ENCODE measurements around the gene NAMPT. TPM values are rescaled to one million over a fixed set of nuclear protein-coding genes. Genes with fewer than 3 reads are reported as not detected.

NAMPT gene
- total RNA-seq, 1 experiment from 2014 or later, result 80.8 TPM

DNA sequence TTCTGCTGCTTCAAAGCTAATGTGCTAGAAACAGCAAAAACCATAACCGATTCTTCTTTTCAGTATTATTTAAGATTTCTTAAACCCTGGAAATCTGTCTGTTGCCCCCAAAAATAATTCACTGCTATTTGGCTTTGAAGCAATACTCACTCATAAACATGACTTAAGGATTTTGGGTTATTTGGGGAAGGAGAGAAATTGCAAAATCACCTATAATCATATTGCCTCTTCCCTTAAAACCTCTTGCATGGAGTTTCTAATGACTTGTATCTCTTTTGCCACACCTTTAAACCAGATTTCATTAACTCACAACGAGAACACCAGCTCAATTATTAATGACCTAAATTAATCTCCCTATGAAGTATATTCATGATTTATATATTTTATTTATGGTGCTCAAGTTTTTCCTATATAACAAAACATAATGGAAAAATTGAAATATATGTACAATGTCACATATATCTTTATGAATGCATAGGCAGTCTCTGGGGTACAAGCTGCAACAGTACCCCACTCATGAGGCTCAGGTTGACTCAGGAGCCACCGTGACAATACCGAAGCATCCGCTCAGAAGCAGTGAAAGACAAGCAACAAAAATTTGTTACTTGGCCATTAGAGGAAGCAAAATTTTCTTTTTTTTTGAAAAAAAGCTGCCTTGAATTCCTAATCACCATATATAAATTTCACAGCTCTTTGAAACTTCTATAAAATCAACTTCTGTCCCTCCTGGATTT lies 3.0 kb downstream of the NAMPT start:
- no TSS peak for BruUV-seq (replicated peaks)
- H3K27ac ChIP-seq (ENCODE audit: low read length), result no peak overlapping the region
- intact Hi-C loops (cut with micrococcal nuclease; ENCODE audit: unreplicated experiment) (loop anchor here (5.0 kb wide), 1 partner anchor 104 kb away; no protein-coding TSS in a partner anchor), in situ Hi-C loops (cut with HindIII; ENCODE audit: low pct_unique_long_range_greater_than_20kb, low sequenced_read_pairs) (no loop called here)
- CTCF ChIA-PET, result no interaction called here
- H3K27me3 ChIP-seq (ENCODE audit: control insufficient read depth, insufficient read depth, low read length), result no peaks in the 10 kb centered on the region
- H3K4me1 ChIP-seq (ENCODE audit: control insufficient read depth, insufficient read depth, low read length), result peaks cover 17% of the 10 kb centered on the region
- TF ChIP-seq, protein P1, sequence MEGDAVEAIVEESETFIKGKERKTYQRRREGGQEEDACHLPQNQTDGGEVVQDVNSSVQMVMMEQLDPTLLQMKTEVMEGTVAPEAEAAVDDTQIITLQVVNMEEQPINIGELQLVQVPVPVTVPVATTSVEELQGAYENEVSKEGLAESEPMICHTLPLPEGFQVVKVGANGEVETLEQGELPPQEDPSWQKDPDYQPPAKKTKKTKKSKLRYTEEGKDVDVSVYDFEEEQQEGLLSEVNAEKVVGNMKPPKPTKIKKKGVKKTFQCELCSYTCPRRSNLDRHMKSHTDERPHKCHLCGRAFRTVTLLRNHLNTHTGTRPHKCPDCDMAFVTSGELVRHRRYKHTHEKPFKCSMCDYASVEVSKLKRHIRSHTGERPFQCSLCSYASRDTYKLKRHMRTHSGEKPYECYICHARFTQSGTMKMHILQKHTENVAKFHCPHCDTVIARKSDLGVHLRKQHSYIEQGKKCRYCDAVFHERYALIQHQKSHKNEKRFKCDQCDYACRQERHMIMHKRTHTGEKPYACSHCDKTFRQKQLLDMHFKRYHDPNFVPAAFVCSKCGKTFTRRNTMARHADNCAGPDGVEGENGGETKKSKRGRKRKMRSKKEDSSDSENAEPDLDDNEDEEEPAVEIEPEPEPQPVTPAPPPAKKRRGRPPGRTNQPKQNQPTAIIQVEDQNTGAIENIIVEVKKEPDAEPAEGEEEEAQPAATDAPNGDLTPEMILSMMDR (IDR thresholded peaks at IDR 0.05), result no peak
- TF ChIP-seq TCF7L2 (IDR thresholded peaks at IDR 0.05; ENCODE audit: low read depth, low read length) (no peak), POLR2AphosphoS5 (IDR thresholded peaks at IDR 0.05; ENCODE audit: low read depth, low read length) (no peak), SIN3A (IDR thresholded peaks at IDR 0.05; ENCODE audit: borderline replicate concordance, insufficient read depth, low read depth, low read length) (no peak)
- TF ChIP-seq, protein P2, sequence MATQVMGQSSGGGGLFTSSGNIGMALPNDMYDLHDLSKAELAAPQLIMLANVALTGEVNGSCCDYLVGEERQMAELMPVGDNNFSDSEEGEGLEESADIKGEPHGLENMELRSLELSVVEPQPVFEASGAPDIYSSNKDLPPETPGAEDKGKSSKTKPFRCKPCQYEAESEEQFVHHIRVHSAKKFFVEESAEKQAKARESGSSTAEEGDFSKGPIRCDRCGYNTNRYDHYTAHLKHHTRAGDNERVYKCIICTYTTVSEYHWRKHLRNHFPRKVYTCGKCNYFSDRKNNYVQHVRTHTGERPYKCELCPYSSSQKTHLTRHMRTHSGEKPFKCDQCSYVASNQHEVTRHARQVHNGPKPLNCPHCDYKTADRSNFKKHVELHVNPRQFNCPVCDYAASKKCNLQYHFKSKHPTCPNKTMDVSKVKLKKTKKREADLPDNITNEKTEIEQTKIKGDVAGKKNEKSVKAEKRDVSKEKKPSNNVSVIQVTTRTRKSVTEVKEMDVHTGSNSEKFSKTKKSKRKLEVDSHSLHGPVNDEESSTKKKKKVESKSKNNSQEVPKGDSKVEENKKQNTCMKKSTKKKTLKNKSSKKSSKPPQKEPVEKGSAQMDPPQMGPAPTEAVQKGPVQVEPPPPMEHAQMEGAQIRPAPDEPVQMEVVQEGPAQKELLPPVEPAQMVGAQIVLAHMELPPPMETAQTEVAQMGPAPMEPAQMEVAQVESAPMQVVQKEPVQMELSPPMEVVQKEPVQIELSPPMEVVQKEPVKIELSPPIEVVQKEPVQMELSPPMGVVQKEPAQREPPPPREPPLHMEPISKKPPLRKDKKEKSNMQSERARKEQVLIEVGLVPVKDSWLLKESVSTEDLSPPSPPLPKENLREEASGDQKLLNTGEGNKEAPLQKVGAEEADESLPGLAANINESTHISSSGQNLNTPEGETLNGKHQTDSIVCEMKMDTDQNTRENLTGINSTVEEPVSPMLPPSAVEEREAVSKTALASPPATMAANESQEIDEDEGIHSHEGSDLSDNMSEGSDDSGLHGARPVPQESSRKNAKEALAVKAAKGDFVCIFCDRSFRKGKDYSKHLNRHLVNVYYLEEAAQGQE (IDR thresholded peaks at IDR 0.05; ENCODE audit: insufficient read depth in 1 of 2, low read depth in 2 of 2, low read length in 1 of 2), result no peak
- DNase-seq (ENCODE audit: low read depth, low spot score), result no peak
- no peaks in the 10 kb centered on the region for H3K9me3 ChIP-seq (ENCODE audit: control insufficient read depth, insufficient read depth, low read depth, low read length)
- peak overlapping the region in 1 of 2 experiments; percentile 90; a peak in 3 of 4 replicates for H3K4me3 ChIP-seq (ENCODE audit: low read depth in 2 of 2, low read length in 2 of 2)
- peaks cover 8% of the 10 kb centered on the region for H3K36me3 ChIP-seq (ENCODE audit: control insufficient read depth, insufficient read depth, low read length)
- no peak for ATAC-seq
- POLR2A ChIA-PET, result no interaction called here

DNA sequence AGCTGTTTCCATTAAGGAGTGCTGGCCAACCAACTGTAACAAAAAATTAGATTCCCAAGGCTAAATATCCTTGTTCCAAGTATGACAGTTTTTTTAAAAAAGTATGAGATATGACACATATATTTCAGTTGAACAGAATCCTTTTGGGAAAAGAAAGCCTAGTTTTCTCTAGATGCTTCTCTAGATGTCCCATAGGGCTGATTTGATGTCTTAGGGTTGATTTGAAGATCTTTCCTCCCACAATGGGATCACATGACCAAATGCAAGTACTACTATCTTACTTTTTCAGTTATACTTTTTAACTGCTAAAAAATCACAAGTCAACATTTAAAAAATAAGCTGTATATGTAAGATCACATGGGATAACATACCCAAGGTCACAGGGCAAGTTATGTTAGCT lies 3.7 kb downstream of the NAMPT start:
- TF ChIP-seq SIN3A (IDR thresholded peaks at IDR 0.05; ENCODE audit: borderline replicate concordance, insufficient read depth, low read depth, low read length) (no peak), POLR2AphosphoS5 (IDR thresholded peaks at IDR 0.05; ENCODE audit: low read depth, low read length) (no peak), TCF7L2 (IDR thresholded peaks at IDR 0.05; ENCODE audit: low read depth, low read length) (no peak)
- TF ChIP-seq, protein P2 (IDR thresholded peaks at IDR 0.05; ENCODE audit: insufficient read depth in 1 of 2, low read depth in 2 of 2, low read length in 1 of 2), result no peak
- TF ChIP-seq, protein P1 (IDR thresholded peaks at IDR 0.05), result no peak
- ChIA-PET CTCF (no interaction called here), POLR2A (no interaction called here)
- Histone ChIP-seq H3K4me1 (ENCODE audit: control insufficient read depth, insufficient read depth, low read length) (peaks cover 15% of the 10 kb centered on the region), H3K36me3 (ENCODE audit: control insufficient read depth, insufficient read depth, low read length) (peaks cover 9% of the 10 kb centered on the region), H3K4me3 (ENCODE audit: low read depth in 2 of 2, low read length in 2 of 2) (peak overlapping the region in 1 of 2 experiments; percentile 4; a peak in 1 of 4 replicates), H3K27ac (ENCODE audit: low read length) (no peak overlapping the region), H3K27me3 (ENCODE audit: control insufficient read depth, insufficient read depth, low read length) (no peaks in the 10 kb centered on the region), H3K9me3 (ENCODE audit: control insufficient read depth, insufficient read depth, low read depth, low read length) (no peaks in the 10 kb centered on the region)
- DNase-seq (ENCODE audit: low read depth, low spot score) (no peak), ATAC-seq (no peak)
- intact Hi-C loops (cut with micrococcal nuclease; ENCODE audit: unreplicated experiment) (loop anchor here (5.0 kb wide), 1 partner anchor 104 kb away; no protein-coding TSS in a partner anchor), in situ Hi-C loops (cut with HindIII; ENCODE audit: low pct_unique_long_range_greater_than_20kb, low sequenced_read_pairs) (no loop called here)
- no TSS peak for BruUV-seq (replicated peaks)
